Glutamatergic neuron (in vitro differentiated cells): ENCODE data around the gene TVP23A. TPM values are rescaled to one million over a fixed set of nuclear protein-coding genes. Genes with fewer than 3 reads are reported as not detected.
"Not testable (repeated sequence)": the region's sequence is repeated elsewhere in the genome, so short reads cannot be mapped to it uniquely, and the experiment has no call there.

Experiments used
- DNase-seq: peaks from one replicate; pipeline ENCODE4 v3.0.0; 2022
- H3K27ac Mint-ChIP-seq: one replicate; pipeline ENCODE4 v1.8.0; 2020; ENCODE audit warnings: mild to moderate bottlenecking, mixed read lengths, inconsistent platforms; ENCODE audit not compliant: unreplicated experiment
- H3K27me3 Mint-ChIP-seq: one replicate; pipeline ENCODE4 v1.8.0; 2020; ENCODE audit warnings: mild to moderate bottlenecking, moderate library complexity, mixed read lengths, inconsistent platforms; ENCODE audit not compliant: unreplicated experiment
- H3K36me3 Mint-ChIP-seq: one replicate; pipeline ENCODE4 v1.8.0; 2020; ENCODE audit warnings: mild to moderate bottlenecking, mixed read lengths, inconsistent platforms; ENCODE audit not compliant: unreplicated experiment
- H3K4me1 Mint-ChIP-seq: one replicate; pipeline ENCODE4 v1.8.0; 2020; ENCODE audit warnings: mild to moderate bottlenecking, low read depth, mixed read lengths, inconsistent platforms; ENCODE audit not compliant: unreplicated experiment
- H3K4me3 Mint-ChIP-seq: one replicate; pipeline ENCODE4 v1.8.0; 2020; ENCODE audit warnings: mild to moderate bottlenecking, mixed read lengths, inconsistent platforms; ENCODE audit not compliant: unreplicated experiment
- H3K9me3 Mint-ChIP-seq: one replicate; pipeline ENCODE4 v1.8.0; 2020; ENCODE audit warnings: mild to moderate bottlenecking, moderate library complexity, mixed read lengths, inconsistent platforms; ENCODE audit not compliant: unreplicated experiment
- CTCF ChIP-seq: fragments of 200-600 bp; sonication (generic); IDR thresholded peaks from one replicate; pipeline ENCODE4 v1.5.0; 2021; ENCODE audit not compliant: partially characterized antibody, unreplicated experiment
- total RNA-seq: library from RNA; stranded (reverse); fragmentation: NEBNext Ultra II Directional; extraction: Animal tissue kit (Norgen Biotek cat#: 25700); gene quantifications from one replicate; pipeline ENCODE4 v1.2.1, GENCODE V29; 2021; ENCODE audit not compliant: unreplicated experiment

The TVP23A gene
- total RNA-seq, 1 donor from 2014 or later, result 8.4 TPM

GRCh38 chr16:10782628-10783027 is 36.0 kb downstream of the TVP23A start:
- no peak overlapping the region for H3K4me3 Mint-ChIP-seq
- H3K9me3 Mint-ChIP-seq, result peaks cover 5% of the 10 kb centered on the region
- DNase-seq, result no peak
- no peaks in the 10 kb centered on the region for H3K4me1 Mint-ChIP-seq
- no peaks in the 10 kb centered on the region for H3K36me3 Mint-ChIP-seq
- H3K27ac Mint-ChIP-seq, result no peak overlapping the region
- no peaks in the 10 kb centered on the region for H3K27me3 Mint-ChIP-seq
- no peak for TF ChIP-seq CTCF

GRCh38 chr16:10780628-10781027 is 38.0 kb downstream of the TVP23A start:
- Mint-ChIP-seq H3K4me3 (no peak overlapping the region), H3K36me3 (no peaks in the 10 kb centered on the region), H3K27me3 (no peaks in the 10 kb centered on the region), H3K9me3 (peaks cover 5% of the 10 kb centered on the region), H3K27ac (no peak overlapping the region), H3K4me1 (no peaks in the 10 kb centered on the region)
- DNase-seq, result no peak
- no peak for TF ChIP-seq CTCF

GRCh38 chr16:10779908-10780307 is 38.7 kb downstream of the TVP23A start:
- H3K4me1 Mint-ChIP-seq, H3K36me3 Mint-ChIP-seq, H3K27ac Mint-ChIP-seq, H3K4me3 Mint-ChIP-seq, DNase-seq, H3K9me3 Mint-ChIP-seq, H3K27me3 Mint-ChIP-seq: not testable (repeated sequence)

GRCh38 chr16:10777356-10777755 is 41.2 kb downstream of the TVP23A start:
- Mint-ChIP-seq H3K4me1 (no peaks in the 10 kb centered on the region), H3K27me3 (no peaks in the 10 kb centered on the region), H3K4me3 (no peak overlapping the region), H3K9me3 (peaks cover 5% of the 10 kb centered on the region), H3K27ac (no peak overlapping the region), H3K36me3 (no peaks in the 10 kb centered on the region)
- no peak for TF ChIP-seq CTCF
- DNase-seq, result no peak

GRCh38 chr16:10776923-10777322 is 41.7 kb downstream of the TVP23A start:
- H3K36me3 Mint-ChIP-seq, H3K4me3 Mint-ChIP-seq, H3K27me3 Mint-ChIP-seq, H3K9me3 Mint-ChIP-seq, H3K4me1 Mint-ChIP-seq, DNase-seq, H3K27ac Mint-ChIP-seq: not testable (repeated sequence)

GRCh38 chr16:10776280-10776679 is 42.3 kb downstream of the TVP23A start:
- Mint-ChIP-seq H3K36me3 (no peaks in the 10 kb centered on the region), H3K4me3 (no peak overlapping the region), H3K4me1 (no peaks in the 10 kb centered on the region), H3K27ac (no peak overlapping the region), H3K27me3 (no peaks in the 10 kb centered on the region), H3K9me3 (peaks cover 2% of the 10 kb centered on the region)
- DNase-seq, result no peak
- TF ChIP-seq CTCF, result no peak
